Subcutaneous abdominal adipose tissue (tissue), 5 donors: ENCODE measurements around the gene NOCT.

Source experiments
- H3K27ac ChIP-seq: one replicate; pipeline ENCODE4 v1.7.0; 2013; ENCODE audit warnings: low read depth, mild to moderate bottlenecking, inconsistent platforms, low read length, moderate library complexity
- H3K27me3 ChIP-seq, 5 donors: one replicate each; pipeline ENCODE4 v1.7.0; 2013; ENCODE audit warnings: low read length in 5 of 5, inconsistent platforms in 1 of 5; ENCODE audit not compliant: control insufficient read depth in 5 of 5, insufficient read depth in 4 of 5
- H3K36me3 ChIP-seq, 5 donors: one replicate each; pipeline ENCODE4 v1.7.0; 2013; ENCODE audit warnings: low read length in 5 of 5; ENCODE audit not compliant: control insufficient read depth in 5 of 5, insufficient read depth in 5 of 5
- H3K4me1 ChIP-seq, 5 donors: one replicate each; pipeline ENCODE4 v1.7.0; 2013; ENCODE audit warnings: low read length in 5 of 5, mild to moderate bottlenecking in 3 of 5, moderate library complexity in 1 of 5; ENCODE audit not compliant: control insufficient read depth in 5 of 5, insufficient read depth in 5 of 5
- H3K4me3 ChIP-seq, 5 donors: one replicate each; pipeline ENCODE4 v1.7.0; 2013; ENCODE audit warnings: low read length in 5 of 5, low read depth in 1 of 5
- H3K9ac ChIP-seq, 5 donors: one replicate each; pipeline ENCODE4 v1.7.0; 2013; ENCODE audit warnings: low read length in 5 of 5, mild to moderate bottlenecking in 4 of 5, moderate library complexity in 3 of 5
- H3K9me3 ChIP-seq, 5 donors: one replicate each; pipeline ENCODE4 v1.7.0; 2013; ENCODE audit warnings: low read length in 5 of 5; ENCODE audit not compliant: control insufficient read depth in 5 of 5
- donor health status: healthy.
- donor health status: healthy.
- donor health status: healthy.
- donor health status: healthy.
- donor health status: healthy.

NOCT gene

GRCh38 chr4:139092271-139092670, 76.7 kb downstream of the NOCT start:
- no peak overlapping the region for H3K27ac ChIP-seq
- no peaks in the 10 kb centered on the region for H3K27me3 ChIP-seq
- no peak overlapping the region for H3K9ac ChIP-seq
- no peak overlapping the region for H3K4me3 ChIP-seq
- no peaks in the 10 kb centered on the region for H3K4me1 ChIP-seq
- peaks cover 0 to 2% (median 0%) of the 10 kb centered on the region in 5 donors for H3K36me3 ChIP-seq
- H3K9me3 ChIP-seq, result no peaks in the 10 kb centered on the region
